Activated T-cell treated with anti-CD3 and anti-CD28 coated beads, Interleukin-2, amount 50 U/mL, for 72 hours (primary cell): ENCODE data around the gene SSTR3. TPM values are rescaled to one million over a fixed set of nuclear protein-coding genes. Genes with fewer than 3 reads are reported as not detected.
A peak's percentile ranks its signal among the peaks of the same experiment; 100 is the strongest.

ENCODE experiments used
- ATAC-seq, 2 donors: fragments of 150-1000 bp; cut with Tn5 transposase; replicated peaks in 1 of 2; 2 replicates each; pipeline ENCODE4 v1.10.0; 2021; ENCODE audit warnings: moderate library complexity in 2 of 2, mild to moderate bottlenecking in 1 of 2
- DNase-seq, 2 donors: peaks; one replicate each; pipeline ENCODE4 v3.0.0; 2021 to 2022; ENCODE audit warnings: mixed read lengths in 1 of 2
- H3K27ac Mint-ChIP-seq: one replicate; pipeline ENCODE4 v1.8.0; 2022; ENCODE audit warnings: mild to moderate bottlenecking, moderate library complexity, mixed read lengths
- H3K27me3 Mint-ChIP-seq: one replicate; pipeline ENCODE4 v1.8.0; 2022; ENCODE audit warnings: low read depth, mixed read lengths
- H3K36me3 Mint-ChIP-seq, 2 donors: one replicate each; pipeline ENCODE4 v1.8.0; 2022; ENCODE audit warnings: mixed read lengths in 2 of 2, mild to moderate bottlenecking in 1 of 2; ENCODE audit not compliant: insufficient read depth in 2 of 2
- H3K4me1 Mint-ChIP-seq: one replicate; pipeline ENCODE4 v1.8.0; 2022; ENCODE audit warnings: low read depth, mixed read lengths
- H3K4me3 Mint-ChIP-seq, 2 donors: one replicate each; pipeline ENCODE4 v1.8.0; 2022; ENCODE audit warnings: mild to moderate bottlenecking in 2 of 2, mixed read lengths in 2 of 2, moderate library complexity in 2 of 2
- H3K9me3 Mint-ChIP-seq, 2 donors: one replicate each; pipeline ENCODE4 v1.8.0; 2022; ENCODE audit warnings: mixed read lengths in 2 of 2
- total RNA-seq, 2 donors: library from RNA; stranded (reverse); gene quantifications; one replicate each; pipeline ENCODE4 v1.2.3, GENCODE V29; 2022

SSTR3 gene
- total RNA-seq, 2 donors from 2014 or later: 10.0 to 14.6 TPM

DNA sequence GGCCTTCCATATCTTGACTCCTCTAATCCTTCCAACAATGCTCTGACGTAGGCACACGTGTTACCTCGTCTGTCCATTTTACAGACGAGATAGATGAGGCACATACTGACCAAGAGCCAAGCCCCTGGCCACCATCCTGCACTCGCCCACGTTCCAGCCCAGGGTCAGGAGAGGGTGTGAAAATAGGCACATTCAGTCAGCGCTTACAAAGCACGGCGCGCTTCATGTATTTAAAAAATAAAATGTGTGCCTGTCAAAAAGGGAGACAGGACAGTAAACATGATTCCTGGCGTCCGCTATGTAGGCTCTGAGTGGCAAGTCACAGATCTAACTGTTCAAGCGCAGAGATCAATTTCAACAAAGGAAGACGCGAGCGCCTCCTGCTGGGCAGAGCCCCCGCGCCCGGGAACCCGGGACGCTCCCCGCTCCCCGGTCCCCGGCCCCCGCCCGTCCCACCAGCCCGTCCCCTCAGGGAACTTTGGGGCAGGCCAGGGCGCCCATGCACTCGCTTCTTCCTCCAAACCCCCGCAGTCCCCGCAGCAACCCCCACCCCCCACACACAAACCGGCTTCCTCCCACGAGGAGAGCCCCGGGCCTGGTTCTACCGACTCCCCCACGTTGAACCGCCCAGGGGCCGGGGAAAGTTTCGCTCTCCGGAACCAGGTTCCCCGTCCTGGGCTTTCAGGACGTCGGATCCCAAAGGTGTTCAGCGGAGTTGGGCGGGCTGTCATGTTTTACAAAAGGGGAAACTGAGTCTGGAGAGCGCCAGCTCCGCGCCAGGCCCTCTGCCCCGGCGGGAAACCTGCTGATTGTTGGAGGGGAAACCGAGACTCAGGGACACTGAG is 13.8 kb downstream of the SSTR3 start:
- H3K4me1 Mint-ChIP-seq: peaks cover 66% of the 10 kb centered on the region
- H3K36me3 Mint-ChIP-seq: peaks cover 0 to 6% of the 10 kb centered on the region in 2 donors
- peak overlapping the region; percentile 83 to 91 for H3K4me3 Mint-ChIP-seq

DNA sequence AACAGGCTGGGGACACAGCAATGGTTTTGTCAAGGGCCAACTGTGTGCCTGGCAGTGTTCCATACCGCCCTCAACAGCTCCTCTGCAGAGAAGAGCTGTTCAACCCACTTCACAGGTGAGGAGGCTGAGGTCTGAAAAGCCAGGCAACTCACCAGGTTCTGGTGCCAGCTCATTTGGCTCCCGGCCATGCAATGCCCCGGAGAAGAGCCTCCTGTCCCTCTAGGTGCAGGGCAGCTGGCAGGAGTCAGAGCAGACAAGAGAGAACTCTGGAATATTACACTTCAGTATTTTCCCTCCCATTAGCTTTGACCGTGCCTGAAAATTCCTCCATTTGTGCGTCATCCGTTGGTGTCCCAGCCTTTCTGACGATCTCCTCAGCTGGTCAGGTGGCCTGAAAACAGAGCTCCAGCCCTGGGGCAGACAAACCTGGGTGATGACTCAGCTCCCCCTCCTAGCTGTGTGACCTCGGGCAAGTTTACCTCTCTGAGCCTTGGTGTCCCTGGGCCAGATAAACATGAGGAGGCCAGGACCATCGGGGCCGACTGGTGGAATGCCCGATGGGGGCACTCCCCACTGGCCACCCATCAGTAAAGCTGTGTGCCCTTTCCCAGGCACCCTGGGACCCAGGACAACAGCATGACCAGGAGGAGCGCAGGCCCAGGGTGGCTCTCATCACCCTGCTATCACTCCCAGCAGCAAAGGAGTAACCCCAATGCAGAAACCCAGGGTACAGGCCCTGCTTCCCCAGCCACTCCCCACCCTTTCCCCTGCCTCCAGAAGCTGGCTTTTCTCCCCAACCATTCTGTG is 14.6 kb downstream of the SSTR3 start:
- peaks cover 74% of the 10 kb centered on the region for H3K4me1 Mint-ChIP-seq
- ATAC-seq (no peak), DNase-seq (no peak)
- peaks cover 0 to 9% of the 10 kb centered on the region in 2 donors for H3K36me3 Mint-ChIP-seq
- no peaks in the 10 kb centered on the region for H3K27me3 Mint-ChIP-seq
- peak overlapping the region; percentile 89 for H3K27ac Mint-ChIP-seq
- peak overlapping the region; percentile 83 to 91 for H3K4me3 Mint-ChIP-seq
- no peaks in the 10 kb centered on the region for H3K9me3 Mint-ChIP-seq

More for the DNA sequence above, 13.8 kb downstream of the SSTR3 start:
- peak; percentile 39 to 48 for ATAC-seq
- Mint-ChIP-seq H3K27ac (peak overlapping the region; percentile 89), H3K9me3 (no peaks in the 10 kb centered on the region), H3K27me3 (no peaks in the 10 kb centered on the region)
- peak; percentile 91 to 96 for DNase-seq

DNA sequence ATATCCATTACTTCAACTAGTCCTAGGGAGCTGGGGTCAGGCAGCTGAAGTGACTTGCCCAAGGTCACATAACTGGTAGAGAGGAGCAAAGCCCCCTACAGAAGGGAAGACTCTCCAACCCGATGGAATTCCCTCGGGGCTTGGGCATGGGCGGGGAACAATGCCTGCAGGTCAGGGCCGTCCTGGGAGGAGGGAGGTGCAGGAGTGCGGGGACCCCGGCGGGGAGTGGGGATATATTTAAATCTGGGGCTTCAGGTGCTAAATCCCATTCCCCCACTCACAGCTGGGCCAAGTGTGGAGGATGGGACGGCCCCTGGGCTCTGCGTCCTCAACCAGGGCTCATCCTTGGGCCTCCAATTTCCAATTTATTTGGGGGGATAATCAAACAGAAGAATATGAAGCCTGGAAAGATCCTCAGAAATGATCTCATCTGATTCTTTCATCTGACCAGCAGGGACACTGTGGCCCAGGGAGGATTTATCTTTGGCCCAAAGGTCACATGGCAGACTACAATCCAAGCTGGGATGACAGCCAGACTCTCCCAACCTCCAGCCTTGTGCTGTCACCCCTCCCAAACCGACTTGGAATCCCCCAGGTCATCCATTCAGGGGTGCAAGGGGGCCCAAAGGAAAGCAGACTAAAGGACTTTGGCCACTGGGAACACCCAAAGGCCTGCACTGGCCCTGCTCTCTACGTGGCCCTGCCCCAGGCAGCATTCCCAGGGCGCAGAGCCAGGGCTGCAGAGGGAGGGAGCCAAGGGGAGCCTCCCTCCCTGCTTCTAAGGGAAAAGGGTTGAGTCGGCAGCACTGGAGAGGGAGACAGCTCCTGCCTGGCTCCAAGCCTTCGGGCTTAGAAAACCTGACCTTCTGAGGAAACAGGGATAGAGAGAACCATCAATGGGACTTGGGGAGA is 15.5 kb downstream of the SSTR3 start:
- H3K9me3 Mint-ChIP-seq: no peaks in the 10 kb centered on the region
- no peak overlapping the region for H3K27ac Mint-ChIP-seq
- H3K4me3 Mint-ChIP-seq: peak overlapping the region in 1 of 2 donors; percentile 27
- H3K4me1 Mint-ChIP-seq: peaks cover 75% of the 10 kb centered on the region
- no peak for ATAC-seq
- H3K36me3 Mint-ChIP-seq: peaks cover 0 to 9% of the 10 kb centered on the region in 2 donors
- no peaks in the 10 kb centered on the region for H3K27me3 Mint-ChIP-seq
- no peak for DNase-seq

DNA sequence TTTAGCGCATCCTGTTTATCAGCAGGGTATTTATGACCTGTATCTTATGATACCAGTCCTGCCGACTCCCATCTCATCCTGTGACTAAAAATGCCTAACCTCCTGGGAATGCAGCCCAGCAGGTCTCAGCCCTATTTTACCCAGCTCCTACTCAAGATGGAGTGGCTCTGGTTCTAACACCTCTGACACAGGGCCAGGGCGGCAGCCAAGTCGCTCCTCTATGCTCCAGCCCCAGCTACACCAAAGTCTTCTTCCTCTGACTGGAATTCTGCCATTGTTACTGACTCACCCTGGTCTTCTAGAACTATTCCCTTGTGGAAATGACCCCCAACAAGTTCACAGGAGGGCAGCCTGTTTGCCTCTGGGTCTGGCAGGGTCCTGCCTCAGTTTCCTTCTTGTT is 16.4 kb downstream of the SSTR3 start:
- no peaks in the 10 kb centered on the region for H3K9me3 Mint-ChIP-seq
- no peaks in the 10 kb centered on the region for H3K27me3 Mint-ChIP-seq
- H3K27ac Mint-ChIP-seq: no peak overlapping the region
- H3K36me3 Mint-ChIP-seq: peaks cover 0 to 9% of the 10 kb centered on the region in 2 donors
- ATAC-seq (no peak), DNase-seq (no peak)
- peaks cover 66% of the 10 kb centered on the region for H3K4me1 Mint-ChIP-seq
- H3K4me3 Mint-ChIP-seq: no peak overlapping the region

DNA sequence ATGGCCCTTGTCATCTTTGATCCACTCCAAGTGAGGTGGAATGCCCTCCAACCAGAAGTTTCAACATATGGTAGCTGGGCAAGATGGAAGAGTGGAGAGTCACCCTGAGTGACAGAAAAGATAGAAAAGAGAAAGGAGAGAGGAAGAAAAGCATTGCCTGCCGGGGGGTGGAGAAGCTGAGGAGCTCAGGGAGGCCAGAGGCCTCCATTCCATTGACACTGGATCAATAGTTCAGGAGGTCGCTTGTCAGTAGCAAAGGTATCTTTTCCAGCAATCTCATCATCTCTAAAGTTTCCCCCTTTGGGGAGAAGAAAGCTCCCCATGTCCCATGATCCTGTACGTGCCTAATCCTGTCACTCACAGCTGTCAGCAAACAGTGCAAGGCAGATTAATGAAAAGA is 17.5 kb downstream of the SSTR3 start:
- no peaks in the 10 kb centered on the region for H3K9me3 Mint-ChIP-seq
- H3K4me1 Mint-ChIP-seq: peaks cover 56% of the 10 kb centered on the region
- DNase-seq (no peak), ATAC-seq (no peak)
- H3K27me3 Mint-ChIP-seq: no peaks in the 10 kb centered on the region
- peak overlapping the region in 1 of 2 donors; percentile 11 for H3K4me3 Mint-ChIP-seq
- H3K27ac Mint-ChIP-seq: peak overlapping the region; percentile 67
- H3K36me3 Mint-ChIP-seq: peaks cover 0 to 14% of the 10 kb centered on the region in 2 donors

DNA sequence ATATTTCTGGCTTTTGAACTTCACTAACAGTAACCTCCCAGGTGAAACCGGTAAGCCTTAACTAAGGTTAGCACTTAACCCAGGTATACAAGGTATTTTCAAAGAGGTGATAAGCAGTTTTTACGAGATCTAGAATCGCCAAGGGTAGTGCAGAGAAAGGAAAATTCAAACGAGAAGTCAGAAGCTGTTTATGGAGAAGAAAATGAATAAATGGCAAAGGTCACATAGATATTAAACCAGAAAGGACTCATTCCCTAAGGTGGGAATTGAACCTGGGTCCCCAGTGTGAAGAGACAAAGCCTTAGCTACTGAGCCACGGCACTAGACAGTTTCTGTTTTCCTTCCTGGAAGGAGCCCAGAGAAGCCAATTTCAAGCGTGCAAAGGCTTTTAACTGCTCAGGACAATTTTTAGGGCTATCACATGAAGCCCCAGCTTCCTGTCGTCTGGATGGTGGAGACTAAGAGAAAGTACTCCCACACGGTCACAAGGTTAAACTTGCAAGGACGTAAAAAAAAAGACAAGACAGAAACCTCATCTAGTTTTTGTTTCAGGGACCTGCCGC is 18.6 kb downstream of the SSTR3 start:
- Mint-ChIP-seq H3K27ac (peak overlapping the region; percentile 67), H3K4me1 (peaks cover 58% of the 10 kb centered on the region), H3K36me3 (peaks cover 2 to 14% of the 10 kb centered on the region in 2 donors), H3K4me3 (peak overlapping the region; percentile 54 to 64), H3K27me3 (no peaks in the 10 kb centered on the region), H3K9me3 (no peaks in the 10 kb centered on the region)
- DNase-seq: peak; percentile 20 to 25
- ATAC-seq: peak; percentile 12 to 17

DNA sequence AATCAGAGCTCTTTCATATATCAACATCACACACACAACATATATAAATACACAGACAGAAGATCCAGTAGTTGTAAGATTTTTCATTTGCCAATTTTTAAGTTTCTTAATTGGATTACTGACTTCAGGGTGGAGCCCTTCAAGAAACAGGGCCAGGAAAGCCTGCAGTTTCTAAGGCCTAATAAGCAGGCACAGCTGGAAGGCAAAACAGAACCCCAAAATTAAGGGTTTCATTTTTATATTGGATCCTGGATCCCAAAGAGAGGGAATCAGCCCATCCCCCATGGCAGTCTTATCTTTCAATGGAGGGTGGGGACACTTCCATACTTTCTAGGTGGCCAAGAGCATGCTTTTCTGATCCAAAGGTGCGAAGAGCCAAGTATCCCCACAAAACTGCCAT is 19.5 kb downstream of the SSTR3 start:
- ATAC-seq (no peak), DNase-seq (no peak)
- Mint-ChIP-seq H3K4me3 (no peak overlapping the region), H3K27me3 (no peaks in the 10 kb centered on the region), H3K4me1 (peaks cover 59% of the 10 kb centered on the region), H3K27ac (peak overlapping the region; percentile 50), H3K9me3 (no peaks in the 10 kb centered on the region), H3K36me3 (peaks cover 2 to 12% of the 10 kb centered on the region in 2 donors)

DNA sequence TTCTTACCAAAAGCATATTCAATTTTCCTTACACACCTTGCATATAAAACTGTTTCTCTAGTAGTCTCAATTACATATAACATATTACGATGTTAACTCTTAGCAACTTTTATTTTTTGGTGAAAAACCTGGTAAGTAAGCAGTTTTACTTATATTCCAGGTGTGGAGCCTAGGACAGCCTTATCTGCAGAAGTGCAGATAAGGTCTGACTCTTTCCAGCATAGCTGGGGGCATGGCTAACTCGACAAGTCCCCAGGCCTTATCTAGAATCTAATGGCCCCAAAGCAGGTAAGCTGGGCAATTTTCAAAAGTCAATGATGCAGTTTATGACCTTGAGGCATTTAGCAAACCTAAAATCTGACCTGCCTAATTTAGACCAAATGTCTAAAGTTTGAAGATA is 20.1 kb downstream of the SSTR3 start:
- H3K9me3 Mint-ChIP-seq: no peaks in the 10 kb centered on the region
- DNase-seq (no peak), ATAC-seq (no peak)
- H3K4me3 Mint-ChIP-seq: no peak overlapping the region
- H3K27ac Mint-ChIP-seq: no peak overlapping the region
- peaks cover 2 to 12% of the 10 kb centered on the region in 2 donors for H3K36me3 Mint-ChIP-seq
- H3K4me1 Mint-ChIP-seq: peaks cover 59% of the 10 kb centered on the region
- H3K27me3 Mint-ChIP-seq: no peaks in the 10 kb centered on the region

DNA sequence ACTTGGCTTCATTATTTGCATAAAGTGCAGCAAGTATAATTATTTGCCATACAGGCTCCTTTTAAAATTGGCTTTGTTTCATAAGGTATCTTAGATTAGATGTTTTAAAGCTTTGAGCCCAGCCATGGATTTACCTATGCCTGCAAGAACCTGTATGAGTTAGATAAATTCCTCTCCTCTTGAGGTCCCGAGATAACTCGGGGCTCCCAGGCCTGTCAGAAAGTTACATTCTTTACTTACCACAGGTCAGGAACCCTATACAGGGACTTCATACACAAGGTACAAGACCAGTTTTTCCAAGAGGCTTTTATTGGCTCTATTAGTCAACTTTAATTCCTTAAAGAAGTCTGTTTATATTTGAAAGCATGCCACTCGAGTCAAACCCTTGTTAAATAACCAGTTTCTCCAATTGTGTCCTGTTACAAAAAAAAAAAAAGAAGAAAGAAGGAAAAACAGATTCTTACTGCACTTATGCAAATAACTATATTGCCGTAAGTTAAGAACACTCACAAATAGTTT is 22.0 kb downstream of the SSTR3 start:
- Mint-ChIP-seq H3K36me3 (peaks cover 2 to 12% of the 10 kb centered on the region in 2 donors), H3K27me3 (no peaks in the 10 kb centered on the region), H3K4me3 (no peak overlapping the region), H3K4me1 (peaks cover 61% of the 10 kb centered on the region), H3K27ac (no peak overlapping the region), H3K9me3 (no peaks in the 10 kb centered on the region)
- ATAC-seq (no peak), DNase-seq (no peak)

DNA sequence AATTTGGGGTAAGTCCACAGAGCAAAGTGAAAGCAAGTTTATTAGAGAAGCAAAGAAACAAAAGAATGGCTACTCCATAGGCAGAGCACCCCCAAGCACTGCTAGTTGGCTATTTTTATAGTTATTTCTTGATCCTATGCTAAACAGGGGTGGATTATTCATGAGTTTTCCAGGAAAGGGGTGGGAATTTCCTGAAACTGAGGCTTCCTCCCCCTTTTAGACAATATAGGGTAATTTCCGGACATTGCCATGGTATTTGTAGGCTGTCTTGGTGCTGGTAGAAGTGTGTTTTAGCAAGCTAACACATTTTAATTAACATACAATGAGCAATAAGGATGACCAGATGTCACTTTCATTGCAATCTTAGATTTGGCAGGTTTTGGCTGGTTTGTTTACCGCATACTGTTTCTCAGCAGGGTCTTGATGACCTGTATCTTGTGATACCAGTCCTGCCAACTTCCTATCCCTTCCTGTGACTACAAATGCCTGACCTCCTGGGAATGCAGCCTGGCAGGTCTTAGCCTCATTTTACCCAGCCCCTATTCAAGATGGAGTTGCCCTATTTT is 23.3 kb downstream of the SSTR3 start:
- DNase-seq: no peak
- Mint-ChIP-seq H3K4me1 (peaks cover 51% of the 10 kb centered on the region), H3K27me3 (no peaks in the 10 kb centered on the region), H3K4me3 (no peak overlapping the region), H3K9me3 (no peaks in the 10 kb centered on the region), H3K27ac (peak overlapping the region; percentile 70), H3K36me3 (peaks cover 2 to 8% of the 10 kb centered on the region in 2 donors)
- no peak for ATAC-seq

DNA sequence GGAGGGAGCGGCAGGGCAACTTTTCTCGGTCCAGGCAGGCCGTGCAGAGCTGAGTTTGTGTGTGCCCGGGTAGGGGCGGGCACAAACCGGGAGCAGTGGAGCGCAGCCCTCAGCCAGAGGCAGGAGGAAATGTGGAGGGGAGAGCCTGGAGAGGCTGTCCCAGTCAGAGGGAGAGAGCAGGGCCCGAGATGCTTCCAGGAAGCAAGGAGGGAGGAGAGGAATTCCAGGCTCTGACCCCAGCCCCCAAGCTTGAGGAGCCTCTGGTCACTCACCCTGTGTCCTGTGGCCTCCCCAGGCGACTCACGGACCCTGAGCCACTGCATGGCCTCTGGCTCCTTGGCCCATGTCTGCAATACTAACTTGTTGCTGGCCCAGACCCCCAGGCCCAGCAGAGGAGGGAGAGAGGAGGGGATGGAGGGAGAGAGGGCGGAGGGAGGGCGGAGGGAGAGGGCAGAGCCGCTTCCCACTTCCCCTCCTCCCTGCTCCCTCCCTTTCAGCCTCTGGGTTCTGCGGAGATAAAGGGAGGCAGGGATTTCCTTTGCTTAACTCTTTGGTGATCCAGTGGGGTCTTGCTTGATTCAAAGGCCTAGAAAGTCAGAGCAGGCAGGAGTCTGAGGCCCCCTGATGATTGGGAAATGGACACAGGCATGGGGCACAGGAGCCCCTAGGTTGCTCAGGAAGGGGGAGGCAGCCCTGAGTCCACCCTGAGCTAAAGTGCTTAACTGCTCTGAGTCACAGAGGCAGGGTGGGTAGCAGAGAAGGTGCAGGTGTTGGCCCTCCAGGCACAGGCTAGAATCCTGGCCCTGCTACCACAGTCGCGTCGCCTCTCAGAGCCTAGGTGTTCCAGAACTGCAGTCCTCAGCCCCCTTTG is 24.2 kb downstream of the SSTR3 start, which contains the start of gene C1QTNF6:
Gene C1QTNF6, minus strand, starts transcription at position 357 of the 871 bp plus-strand sequence. Its CDS starts 34 bp downstream, at position 323.
- Mint-ChIP-seq H3K4me1 (peaks cover 50% of the 10 kb centered on the region), H3K27me3 (no peaks in the 10 kb centered on the region), H3K9me3 (no peaks in the 10 kb centered on the region), H3K4me3 (peak within 1 kb of the TSS in 1 of 2 donors; percentile 22), H3K27ac (peak within 1 kb of the TSS; percentile 70), H3K36me3 (peaks cover 2 to 8% of the 10 kb centered on the region in 2 donors)
- ATAC-seq: no peak
- DNase-seq: no peak
